22Rv1 (cell line): ENCODE measurements around the gene RNLS.

Experiments
- ZFX ChIP-seq: fragments of 450-650 bp; IDR thresholded peaks from 2 replicates; pipeline ENCODE4 v1.6.1; 2017; ENCODE audit warnings: antibody characterized with exemption, borderline replicate concordance
- TF ChIP-seq, protein P1 (sequence below): fragments of 450-650 bp; IDR thresholded peaks from 2 replicates; pipeline ENCODE4 v1.5.1; 2017; ENCODE audit warnings: mild to moderate bottlenecking

DNA sequence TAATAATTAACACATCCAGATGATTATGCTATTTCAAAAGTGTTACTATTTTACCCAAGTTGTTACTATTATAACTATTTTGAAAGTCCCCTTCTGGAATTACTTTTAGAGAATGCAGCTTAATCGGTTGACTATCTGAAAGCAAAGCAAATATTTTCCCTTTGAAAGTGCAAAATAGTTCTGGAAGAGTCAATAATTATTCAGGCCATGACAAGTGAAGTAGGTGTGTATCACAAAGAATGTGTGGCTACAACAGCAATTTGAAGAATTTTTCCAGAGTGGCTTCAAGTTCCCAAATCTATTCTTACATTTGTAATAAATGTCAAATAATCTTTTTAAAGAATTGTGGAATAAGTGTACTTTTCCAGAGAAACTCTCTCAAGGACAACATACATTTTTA, 42.8 kb downstream of the RNLS start:
- TF ChIP-seq, protein P1, sequence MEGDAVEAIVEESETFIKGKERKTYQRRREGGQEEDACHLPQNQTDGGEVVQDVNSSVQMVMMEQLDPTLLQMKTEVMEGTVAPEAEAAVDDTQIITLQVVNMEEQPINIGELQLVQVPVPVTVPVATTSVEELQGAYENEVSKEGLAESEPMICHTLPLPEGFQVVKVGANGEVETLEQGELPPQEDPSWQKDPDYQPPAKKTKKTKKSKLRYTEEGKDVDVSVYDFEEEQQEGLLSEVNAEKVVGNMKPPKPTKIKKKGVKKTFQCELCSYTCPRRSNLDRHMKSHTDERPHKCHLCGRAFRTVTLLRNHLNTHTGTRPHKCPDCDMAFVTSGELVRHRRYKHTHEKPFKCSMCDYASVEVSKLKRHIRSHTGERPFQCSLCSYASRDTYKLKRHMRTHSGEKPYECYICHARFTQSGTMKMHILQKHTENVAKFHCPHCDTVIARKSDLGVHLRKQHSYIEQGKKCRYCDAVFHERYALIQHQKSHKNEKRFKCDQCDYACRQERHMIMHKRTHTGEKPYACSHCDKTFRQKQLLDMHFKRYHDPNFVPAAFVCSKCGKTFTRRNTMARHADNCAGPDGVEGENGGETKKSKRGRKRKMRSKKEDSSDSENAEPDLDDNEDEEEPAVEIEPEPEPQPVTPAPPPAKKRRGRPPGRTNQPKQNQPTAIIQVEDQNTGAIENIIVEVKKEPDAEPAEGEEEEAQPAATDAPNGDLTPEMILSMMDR: no peak
- TF ChIP-seq ZFX: no peak
